NCI-H510A (cell line): ENCODE measurements around the gene ITPR1.

Experiments
- DNase-seq: peaks from one replicate; lab custom pipeline; 2025; lab: John Stamatoyannopoulos, UW

ITPR1 gene

DNA sequence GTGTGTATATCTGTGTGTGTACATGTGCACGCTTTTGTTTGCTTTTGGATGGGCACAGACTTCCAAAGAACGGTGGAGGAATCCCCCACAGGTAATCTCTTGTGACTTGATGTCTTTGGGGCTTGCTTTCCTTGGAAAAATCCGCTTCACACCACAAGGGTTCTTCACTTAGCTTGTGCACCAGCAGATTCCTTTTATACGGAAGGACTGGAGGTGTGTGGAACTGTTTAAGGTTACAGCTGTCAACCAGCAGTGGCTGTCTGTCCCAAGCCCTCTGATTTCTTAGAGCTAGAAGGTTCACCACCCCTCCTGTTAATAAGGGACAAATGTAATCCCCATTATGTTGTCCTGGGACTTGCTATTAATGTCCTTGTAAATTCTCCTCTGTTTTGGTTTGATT, 193.5 kb downstream of the ITPR1 start:
- no peak for DNase-seq

DNA sequence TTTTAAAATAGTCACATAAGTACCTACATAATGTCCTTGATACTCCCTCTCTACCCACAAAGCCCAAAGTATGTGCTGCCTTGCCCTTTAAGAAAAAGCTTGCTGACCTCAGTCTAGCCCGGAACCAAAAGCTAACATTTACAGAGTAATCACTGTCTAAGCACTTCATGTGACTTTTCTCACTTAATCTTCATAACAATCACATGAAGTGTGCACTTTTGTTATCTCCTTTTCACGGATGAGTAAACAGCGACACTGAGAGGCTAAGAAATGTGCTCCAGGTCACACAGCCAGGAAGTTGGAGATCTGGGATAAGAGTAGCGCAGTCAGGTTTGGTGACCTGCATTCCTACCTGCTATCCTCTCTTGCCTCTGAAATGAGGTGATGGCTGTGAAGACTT, 194.0 kb downstream of the ITPR1 start:
- peak; percentile 24 for DNase-seq

DNA sequence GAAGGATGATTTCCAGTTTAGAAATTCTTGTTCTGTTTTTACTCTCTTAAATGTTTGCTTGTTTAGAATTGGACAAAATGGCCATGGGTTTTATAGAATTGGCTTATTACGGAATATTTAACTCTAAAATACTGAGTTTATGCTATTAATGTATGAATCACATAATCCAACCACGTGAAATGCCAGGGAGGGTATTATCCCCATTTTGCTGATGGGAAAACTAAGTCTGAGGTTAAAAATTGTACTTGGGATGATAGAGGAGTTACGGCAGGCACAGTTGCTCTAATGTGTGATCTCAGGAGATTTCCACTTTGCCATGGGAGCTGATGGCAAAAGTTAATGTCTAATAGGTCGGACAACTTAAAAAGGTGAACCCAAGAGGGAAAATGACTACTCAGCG, 194.4 kb downstream of the ITPR1 start:
- no peak for DNase-seq

DNA sequence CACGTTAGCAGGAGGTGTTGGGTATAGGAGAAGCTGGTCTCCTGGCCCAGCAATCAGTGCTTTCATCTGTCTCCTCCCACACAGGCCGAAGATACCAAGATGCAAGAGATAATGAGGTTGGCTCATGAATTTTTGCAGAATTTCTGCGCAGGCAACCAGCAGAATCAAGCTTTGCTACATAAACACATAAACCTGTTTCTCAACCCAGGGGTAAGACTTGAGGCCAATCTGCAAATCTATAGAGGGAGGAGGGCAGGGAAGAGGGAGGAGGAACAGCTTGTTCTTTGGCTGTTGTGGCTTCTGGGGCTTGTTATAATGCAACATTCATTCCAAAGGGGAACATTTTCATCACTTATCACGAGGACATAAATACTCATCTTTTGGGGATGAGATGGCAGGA, 195.3 kb downstream of the ITPR1 start:
- no peak for DNase-seq

DNA sequence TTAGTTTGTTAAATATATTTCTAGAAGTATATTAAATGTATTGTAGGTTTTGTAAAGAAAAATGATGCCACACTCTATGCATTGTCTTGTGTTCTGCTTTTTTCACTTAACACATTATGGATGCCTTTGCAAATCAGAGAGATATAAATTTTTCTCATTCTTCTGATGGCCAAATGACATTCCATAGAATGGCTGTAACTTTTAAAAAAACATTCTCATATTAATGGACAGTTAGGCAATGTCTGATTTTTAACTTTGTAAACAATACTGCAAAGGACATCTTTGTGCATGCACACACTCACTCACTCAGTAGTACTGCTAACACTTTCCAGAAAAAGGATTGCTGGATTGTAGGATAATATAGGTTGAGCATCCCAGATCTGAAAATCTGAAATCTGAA, 195.9 kb downstream of the ITPR1 start:
- DNase-seq: no peak

DNA sequence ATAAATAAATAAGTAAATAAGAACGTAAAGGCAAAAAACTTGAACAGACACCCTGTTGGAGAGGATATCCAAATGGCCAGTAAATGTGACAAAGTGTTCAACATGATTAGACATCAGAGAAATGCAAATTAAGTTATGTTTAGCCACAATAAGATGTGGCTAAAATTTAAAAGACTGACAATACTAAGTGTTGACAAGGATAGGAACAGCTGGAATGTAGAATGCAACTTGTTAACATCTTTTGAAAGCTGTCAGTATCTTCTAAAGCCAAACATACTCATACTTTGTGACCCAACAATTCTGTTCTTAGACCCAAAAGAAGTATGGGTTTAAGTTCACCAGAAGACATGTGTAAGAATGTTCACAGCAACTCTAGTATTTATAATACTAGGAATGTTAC, 197.1 kb downstream of the ITPR1 start:
- DNase-seq: no peak

DNA sequence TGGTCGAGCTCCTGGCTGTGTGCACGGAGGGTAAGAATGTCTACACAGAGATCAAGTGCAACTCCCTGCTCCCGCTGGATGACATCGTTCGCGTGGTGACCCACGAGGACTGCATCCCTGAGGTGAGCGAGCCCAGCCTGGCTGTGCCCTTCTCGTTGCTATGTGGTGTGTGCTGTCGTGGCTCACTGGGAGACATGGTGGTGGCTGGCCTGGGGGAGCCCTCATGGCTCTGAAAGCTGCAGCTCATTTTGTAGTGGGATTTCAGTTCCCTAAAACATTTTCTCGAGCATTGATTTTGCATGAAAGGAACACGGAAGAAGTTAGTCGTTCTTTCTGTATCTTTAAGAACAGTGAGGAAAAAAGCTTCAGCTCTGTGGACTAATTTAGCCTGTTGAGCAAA, 200.5 kb downstream of the ITPR1 start:
- DNase-seq: no peak

DNA sequence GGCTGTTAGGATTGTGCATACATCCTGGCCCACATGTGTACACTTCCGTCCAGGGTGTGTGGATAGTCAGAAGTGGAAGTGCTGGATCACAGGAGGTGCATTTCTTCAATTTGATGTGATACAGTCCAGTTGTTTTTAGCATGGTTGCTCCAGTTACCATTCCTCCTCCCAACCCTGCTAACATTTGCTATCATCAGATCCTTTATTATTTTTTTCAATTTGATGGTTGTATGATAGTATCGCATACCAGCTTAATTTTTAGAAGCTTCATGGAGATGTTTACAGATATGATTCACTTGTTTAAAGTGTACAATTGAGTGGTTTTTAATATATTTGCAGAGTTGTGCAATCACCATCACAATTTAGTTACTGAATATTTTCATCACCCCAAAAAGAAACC, 202.7 kb downstream of the ITPR1 start:
- DNase-seq: no peak

DNA sequence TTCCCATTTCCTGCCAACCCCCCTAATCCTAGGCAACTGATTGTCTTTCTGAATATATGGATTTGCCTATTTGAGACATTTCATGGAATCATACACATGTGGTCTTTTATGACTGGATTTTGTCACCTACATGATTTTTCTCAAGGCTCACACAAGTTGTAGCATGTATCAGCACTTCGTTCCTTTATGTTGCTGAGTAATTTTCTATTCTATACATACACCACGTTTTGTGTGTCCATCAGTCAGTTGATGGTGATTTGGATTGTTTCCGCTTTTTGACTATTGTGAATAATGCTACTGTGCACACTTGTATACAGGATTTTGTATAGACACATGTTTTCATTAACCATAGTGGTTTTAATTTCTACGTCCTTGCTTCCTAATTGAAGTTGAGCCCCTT, 203.1 kb downstream of the ITPR1 start:
- no peak for DNase-seq

DNA sequence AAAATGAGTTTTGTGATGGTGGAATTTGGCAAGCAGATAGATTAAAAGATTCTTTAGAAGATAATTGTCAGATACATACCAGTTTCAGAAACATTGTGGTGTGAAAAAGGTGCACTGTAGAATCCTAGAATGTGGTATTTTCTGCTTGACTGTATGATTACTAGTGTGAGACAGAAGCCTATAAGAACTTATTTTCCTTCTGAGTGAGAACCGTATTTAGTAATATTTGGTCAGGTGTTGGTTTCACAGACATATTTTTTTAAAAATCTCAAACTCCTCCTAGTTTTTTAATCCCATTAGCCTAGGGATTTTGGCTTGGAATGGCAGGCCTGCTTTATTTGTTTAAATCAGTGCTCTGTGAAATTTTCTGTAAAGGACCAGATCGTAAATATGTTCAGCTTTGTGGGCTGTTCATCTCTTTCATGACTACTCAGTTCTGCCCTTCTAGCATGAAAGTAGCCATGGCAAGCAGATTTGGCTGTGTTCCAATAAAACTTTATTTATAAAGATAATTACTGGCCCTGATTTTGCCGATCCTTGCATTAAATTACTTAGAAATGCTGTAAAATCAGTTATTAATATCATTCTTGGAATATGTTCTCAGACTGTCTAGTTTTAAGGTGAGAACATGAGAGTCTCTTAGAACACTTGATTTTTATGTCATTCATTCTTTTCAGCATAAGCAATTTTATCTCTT, 205.1 kb downstream of the ITPR1 start:
- no peak for DNase-seq

DNA sequence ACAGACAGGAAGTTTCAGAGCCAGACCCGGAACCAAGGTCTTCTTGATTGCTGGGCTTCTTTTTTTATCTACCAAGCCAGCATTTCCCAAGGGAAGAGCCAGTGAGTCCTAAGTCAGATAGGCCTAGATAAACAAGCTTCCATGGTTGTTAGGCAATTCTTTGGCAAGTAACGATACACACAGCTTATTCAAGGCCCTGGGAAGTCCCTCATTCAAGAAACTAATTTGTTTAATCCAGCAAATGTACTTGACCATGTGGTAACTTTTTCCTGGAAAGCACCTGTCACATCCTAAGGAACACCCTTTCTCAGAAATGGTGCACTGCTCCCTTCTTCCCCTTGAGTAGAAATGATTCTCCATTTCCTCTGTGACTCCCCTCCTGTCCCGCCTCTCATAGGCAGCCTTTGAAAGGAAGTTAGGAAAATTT, 209.9 kb downstream of the ITPR1 start:
- DNase-seq: no peak

DNA sequence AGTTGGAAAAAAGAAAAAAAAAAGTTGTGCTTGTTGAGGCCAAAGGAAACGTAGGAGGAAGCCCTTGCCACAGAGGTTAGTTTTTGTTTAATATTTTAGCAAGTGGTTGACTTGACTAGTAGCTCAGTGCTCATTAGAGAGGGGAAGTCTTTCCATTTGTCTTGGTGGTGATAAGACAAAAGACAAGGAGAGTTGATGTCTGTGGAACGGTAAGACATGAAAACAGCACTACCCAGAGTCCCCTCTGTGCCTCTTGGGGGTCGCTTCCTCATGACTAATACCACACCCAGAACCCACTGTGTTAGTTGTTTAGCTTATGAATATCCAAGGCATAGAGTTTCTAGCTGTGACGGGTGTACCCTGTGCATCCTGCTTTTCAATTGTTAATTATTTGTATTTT, 211.4 kb downstream of the ITPR1 start:
- DNase-seq: no peak

DNA sequence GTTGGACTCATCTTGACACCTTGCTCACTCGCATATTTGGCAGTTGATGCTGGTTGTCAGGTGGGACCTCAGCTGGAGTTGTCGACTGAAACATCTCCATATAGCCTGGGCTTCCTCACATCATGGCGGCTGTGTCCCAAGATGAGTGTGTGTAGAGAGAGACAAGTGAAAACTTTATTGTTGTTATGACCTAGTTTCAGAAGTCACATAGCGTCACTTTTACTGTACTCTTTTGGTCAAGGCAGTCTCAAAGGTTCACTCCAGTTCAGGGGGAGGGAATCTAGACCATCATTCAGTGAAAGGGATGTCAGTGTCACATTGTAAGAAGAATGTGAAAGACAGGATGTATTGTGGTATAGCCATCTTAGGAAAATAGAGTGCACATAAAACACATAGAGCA, 214.2 kb downstream of the ITPR1 start:
- DNase-seq: no peak

DNA sequence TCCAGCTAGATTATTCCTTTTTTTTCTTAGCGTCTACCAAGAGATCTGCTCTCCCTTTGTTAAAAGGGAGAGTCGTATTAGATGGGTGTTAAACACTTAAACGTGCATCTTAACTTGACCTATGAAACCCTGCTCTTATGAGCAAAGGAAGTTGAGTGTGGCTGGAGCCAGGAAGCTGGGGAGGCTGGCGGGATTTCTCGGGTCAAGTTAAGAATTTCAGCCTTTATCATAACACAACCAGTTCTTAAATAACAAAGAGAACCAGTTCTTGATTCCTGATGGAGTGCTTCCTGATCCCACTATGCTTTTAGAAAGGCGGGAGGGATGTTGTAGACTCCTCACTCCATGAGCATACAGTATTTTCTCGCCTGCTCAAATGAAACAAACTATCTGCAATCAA, 215.1 kb downstream of the ITPR1 start:
- no peak for DNase-seq

DNA sequence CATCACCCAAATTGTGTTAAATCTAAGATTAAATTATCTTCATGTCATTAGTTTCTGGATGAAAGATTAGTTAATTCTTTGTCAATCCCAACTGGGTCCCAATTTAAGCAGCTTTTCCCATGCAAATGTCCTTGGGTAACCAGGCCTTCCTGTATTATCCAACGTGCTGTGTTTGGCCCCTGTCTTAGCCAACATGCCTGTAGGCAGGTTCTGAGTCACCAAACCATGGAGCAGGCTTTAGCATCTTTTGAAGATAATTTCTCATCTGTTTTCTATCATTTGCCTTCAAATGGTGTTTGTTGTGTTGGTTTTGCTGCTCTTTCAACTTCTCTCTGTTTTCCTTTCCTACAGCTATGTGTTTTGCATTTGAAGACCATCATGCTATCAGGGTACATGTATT, 216.2 kb downstream of the ITPR1 start:
- no peak for DNase-seq

DNA sequence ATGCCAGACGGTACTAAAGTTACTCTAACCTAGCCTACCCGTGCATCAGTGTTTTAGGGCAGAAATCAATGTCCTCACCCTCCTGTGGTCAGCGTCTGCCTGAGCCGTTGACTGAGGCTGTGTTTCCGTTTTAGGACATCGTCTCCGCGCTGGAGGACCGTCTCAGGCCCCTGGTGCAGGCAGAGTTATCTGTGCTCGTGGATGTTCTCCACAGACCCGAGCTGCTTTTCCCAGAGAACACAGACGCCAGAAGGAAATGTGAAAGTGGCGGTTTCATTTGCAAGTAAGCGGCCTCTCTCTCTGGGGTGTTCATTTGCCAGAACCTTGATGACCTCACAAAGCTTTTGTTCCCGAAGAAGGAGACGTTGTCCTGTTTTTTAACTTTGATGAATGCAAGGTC, 217.0 kb downstream of the ITPR1 start:
- no peak for DNase-seq

DNA sequence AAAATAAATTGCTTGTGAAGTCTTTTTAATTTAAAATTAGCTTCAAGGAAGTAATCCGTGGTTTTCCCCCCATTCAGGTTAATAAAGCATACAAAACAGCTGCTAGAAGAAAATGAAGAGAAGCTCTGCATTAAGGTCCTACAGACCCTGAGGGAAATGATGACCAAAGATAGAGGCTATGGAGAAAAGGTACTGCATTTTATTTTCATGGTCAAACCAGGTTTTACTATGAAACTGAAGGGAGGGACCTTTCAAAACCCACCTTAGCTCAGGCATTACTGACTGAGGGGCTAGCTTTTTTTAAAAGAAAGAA, 218.5 kb downstream of the ITPR1 start:
- no peak for DNase-seq

DNA sequence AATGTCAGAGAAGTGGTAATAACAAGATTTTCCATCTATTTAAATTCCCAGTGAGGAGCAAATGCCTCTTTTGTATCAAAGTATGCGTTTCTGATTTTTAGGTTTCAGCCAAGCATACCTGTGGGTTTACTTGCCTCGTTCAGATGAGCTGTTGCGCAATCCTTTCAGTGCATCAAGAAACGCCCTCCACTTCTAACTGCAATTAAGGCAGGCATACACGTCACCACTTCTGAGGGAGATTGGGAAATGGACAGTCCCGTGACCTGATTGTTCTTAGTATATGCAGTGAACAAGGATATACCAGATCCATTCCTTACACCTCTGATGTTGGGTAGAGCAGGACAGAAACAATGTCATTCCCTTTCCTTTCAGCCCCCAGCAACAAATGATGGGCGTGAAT, 219.0 kb downstream of the ITPR1 start:
- DNase-seq: peak; percentile 26

DNA sequence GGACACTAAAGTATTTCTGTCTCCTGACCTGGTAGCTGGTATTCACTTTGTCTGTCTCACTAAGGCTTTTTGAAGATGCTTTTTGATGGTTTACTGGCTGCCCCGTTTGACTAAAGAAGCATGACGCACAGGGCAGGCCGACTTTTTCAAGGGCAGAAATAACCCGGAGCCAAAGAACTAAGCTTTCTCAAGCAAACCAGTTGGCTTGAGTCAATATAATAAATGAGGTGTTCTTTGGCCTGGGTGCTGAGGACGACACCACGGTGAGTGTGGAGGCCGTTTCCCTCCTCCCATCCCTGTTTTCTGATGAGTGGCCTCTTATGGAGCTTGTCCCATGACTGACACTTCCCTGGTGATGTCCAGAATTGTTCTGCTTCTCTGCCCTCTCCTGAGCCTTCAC, 220.9 kb downstream of the ITPR1 start:
- no peak for DNase-seq

DNA sequence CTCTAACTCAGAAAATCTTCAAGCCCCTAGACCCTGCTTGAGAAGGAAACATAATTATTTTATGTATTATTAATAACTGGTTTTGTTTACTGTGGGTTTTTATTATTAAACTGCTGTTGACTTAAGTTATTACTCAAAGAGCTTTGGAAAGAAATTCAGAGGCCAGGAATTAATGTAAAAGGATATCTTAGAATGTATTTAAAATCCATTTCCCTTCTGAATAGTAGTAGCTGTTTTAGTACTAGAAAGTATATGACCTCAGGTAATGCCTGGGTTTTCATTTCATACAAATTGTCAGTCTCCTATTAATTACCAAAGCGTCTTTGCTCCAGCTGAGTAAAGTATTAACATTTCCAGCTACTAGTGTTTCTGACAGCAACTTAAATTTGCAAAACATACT, 223.1 kb downstream of the ITPR1 start:
- DNase-seq: no peak

DNA sequence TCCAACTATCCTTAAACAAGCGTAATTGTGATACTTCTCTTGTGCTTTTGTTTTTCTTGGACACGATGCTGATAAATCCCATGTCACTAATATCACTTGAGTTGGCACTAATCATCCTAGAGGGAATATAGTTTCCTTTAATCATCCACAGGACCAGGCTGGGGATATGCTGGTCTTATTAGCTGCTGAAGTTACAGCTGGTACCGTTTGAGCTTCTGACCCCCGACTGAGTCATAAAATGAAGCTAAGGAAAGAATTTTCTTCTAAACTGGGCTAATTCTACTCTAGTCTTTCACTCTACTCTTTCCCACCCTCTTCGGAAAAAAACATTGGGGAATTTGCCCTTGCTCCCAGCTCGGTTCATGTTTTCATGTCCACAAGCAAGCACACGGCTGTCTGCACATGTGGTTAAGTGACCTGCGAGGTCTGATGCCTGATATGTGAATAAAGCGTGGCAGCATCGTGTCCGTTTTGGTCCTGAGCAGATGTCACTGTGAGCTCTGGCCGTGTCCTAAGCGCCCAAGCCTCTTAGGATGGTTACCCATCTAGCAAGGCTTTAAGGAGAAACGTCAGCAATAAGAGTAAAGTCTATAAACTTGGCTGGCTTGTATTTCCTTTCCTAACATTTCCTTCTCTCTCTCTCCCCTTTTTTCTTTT, 223.7 kb downstream of the ITPR1 start:
- no peak for DNase-seq

DNA sequence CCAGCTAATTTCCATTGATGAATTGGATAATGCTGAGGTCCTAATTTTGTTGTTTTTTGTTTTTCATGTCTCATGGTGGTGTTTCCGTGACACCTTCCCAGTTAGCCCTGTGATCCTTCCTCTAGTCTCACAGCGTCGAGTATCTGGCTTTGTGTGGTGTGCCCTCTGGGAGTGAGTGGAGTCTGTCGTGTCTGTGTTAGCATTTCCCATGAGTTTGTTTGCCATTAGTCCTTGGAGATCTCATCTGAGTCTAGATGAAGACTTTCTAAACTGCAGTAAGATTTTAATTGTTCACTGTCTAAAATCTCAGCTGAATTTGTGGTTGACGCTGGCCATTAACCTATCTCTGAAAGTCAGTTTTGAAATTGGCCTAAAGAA, 224.2 kb downstream of the ITPR1 start:
- DNase-seq: no peak

DNA sequence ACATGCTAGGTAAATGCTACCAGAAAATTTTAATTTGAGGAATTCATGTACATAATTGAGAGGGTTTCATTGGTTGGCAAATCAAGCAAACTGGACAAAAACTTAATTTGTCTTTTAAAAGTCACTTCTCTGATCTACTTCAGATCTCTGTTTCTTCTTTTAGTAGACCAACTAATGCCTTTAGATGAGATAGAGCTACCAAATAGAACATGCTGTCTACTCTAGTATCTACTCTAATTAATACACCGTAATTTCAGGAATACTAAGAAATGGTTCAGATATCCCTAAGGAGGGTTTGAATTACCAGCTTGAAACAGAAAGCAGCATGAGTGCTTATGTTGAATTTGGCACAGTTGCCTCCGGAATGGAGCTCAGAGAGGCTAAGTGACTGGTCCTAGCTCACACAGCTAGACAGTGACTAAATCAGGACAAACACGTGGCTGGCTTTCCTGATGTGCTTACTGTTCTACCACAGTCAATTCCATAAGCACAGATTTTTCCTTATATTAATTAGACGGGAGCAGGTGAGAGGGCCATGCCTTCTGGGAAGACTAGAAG, 225.1 kb downstream of the ITPR1 start:
- no peak for DNase-seq

DNA sequence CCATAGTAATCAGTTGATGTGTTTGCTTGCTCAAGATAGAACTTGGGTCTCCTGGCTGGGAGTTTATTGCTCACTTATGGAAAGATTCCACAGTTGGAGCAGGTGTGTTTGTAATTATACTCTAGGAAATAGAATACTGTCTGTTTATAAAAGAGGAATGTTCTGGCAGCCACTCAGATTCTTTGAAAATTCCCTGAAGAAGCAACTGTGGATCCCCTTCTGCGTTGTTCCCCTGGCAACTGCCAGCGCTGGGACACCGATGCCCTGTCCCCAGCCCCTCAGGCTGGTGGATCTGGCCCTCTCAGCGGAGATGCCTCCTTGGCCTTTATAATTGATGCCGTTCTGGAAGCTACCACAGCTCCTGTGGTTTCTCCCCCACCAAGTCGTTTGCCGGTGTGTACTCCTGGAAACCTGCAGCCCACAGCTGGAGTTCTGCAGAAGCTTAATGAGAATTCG, 225.9 kb downstream of the ITPR1 start:
- no peak for DNase-seq
